ENCODE data around the gene TRUB2.

DNA sequence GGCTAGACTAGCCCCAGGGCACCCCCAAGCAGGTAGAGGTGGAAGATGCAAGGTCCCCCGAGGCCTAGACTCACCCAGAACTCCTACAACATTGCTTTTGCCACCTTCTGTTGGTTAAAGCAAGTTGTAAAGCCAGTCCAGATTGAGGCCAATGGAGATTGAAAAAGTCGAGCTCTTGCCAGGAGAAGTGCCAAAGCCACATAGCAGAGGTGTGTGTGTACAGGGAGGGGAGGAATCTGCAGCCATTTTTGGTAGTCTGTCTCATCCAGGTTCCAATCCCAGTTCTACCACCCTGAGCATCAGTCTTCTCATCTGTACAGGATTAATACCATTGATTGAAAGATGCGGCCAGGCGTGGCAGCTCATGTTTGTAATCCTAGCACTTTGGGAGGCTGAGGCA, 36.6 kb upstream of the TRUB2 start:
- TF ChIP-seq, protein P1, sequence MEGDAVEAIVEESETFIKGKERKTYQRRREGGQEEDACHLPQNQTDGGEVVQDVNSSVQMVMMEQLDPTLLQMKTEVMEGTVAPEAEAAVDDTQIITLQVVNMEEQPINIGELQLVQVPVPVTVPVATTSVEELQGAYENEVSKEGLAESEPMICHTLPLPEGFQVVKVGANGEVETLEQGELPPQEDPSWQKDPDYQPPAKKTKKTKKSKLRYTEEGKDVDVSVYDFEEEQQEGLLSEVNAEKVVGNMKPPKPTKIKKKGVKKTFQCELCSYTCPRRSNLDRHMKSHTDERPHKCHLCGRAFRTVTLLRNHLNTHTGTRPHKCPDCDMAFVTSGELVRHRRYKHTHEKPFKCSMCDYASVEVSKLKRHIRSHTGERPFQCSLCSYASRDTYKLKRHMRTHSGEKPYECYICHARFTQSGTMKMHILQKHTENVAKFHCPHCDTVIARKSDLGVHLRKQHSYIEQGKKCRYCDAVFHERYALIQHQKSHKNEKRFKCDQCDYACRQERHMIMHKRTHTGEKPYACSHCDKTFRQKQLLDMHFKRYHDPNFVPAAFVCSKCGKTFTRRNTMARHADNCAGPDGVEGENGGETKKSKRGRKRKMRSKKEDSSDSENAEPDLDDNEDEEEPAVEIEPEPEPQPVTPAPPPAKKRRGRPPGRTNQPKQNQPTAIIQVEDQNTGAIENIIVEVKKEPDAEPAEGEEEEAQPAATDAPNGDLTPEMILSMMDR (IDR thresholded peaks at IDR 0.05; ENCODE audit: insufficient read depth, low read length, poor library complexity, severe bottlenecking), result no peak
- no peak for TF ChIP-seq EZH2phosphoT487 (conservative IDR thresholded peaks at IDR 0.05; ENCODE audit: low read length)
